Stimulated activated CD4-positive, alpha-beta T cell treated with anti-CD3 and anti-CD28 coated beads, Interleukin-12 subunit alpha, Interleukin-12 subunit beta, amount 100 ng/mL, for 48 hours (primary cell): ENCODE measurements around the gene PHAF1.
"Not testable (repeated sequence)": the region's sequence is repeated elsewhere in the genome, so short reads cannot be mapped to it uniquely, and the experiment has no call there.

Experiments
- DNase-seq, 3 donors: peaks; one replicate each; pipeline ENCODE4 v3.0.0-alpha.2; 2020; ENCODE audit warnings: low read depth in 2 of 3, low spot score in 1 of 3

PHAF1 gene

GRCh38 chr16:67104845-67105244 is 4.9 kb upstream of the PHAF1 start:
- DNase-seq: no peak

- DNase-seq: no peak
Observed at GRCh38 chr16:67105246-67105645, 4.5 kb upstream of the PHAF1 start.

GRCh38 chr16:67105881-67106280 is 3.9 kb upstream of the PHAF1 start:
- DNase-seq: no peak

GRCh38 chr16:67108489-67108888 is 1.3 kb upstream of the PHAF1 start:
- DNase-seq: no peak

- no peak for DNase-seq
Observed at GRCh38 chr16:67108931-67109406, 772 bp upstream of the PHAF1 start.

GRCh38 chr16:67111951-67112444 is 2.3 kb downstream of the PHAF1 start:
- DNase-seq: no peak

- no peak for DNase-seq
Observed at GRCh38 chr16:67112591-67113399, 3.1 kb downstream of the PHAF1 start.

GRCh38 chr16:67114793-67115192 is 5.1 kb downstream of the PHAF1 start:
- no peak for DNase-seq

GRCh38 chr16:67115639-67116038 is 5.9 kb downstream of the PHAF1 start:
- no peak for DNase-seq

GRCh38 chr16:67116388-67117311 is 6.9 kb downstream of the PHAF1 start:
- no peak for DNase-seq

GRCh38 chr16:67117716-67118115 is 8.0 kb downstream of the PHAF1 start:
- DNase-seq: no peak

- DNase-seq: no peak
Observed at GRCh38 chr16:67120025-67120424, 10.3 kb downstream of the PHAF1 start.

GRCh38 chr16:67122799-67123198 is 13.1 kb downstream of the PHAF1 start:
- DNase-seq: not testable (repeated sequence)

- no peak for DNase-seq
Observed at GRCh38 chr16:67128417-67128816, 18.7 kb downstream of the PHAF1 start.

GRCh38 chr16:67128887-67129286 is 19.1 kb downstream of the PHAF1 start:
- DNase-seq: no peak

GRCh38 chr16:67129422-67129821 is 19.7 kb downstream of the PHAF1 start:
- DNase-seq: no peak

GRCh38 chr16:67137605-67138004 is 27.9 kb downstream of the PHAF1 start:
- DNase-seq: no peak

GRCh38 chr16:67141391-67141790 is 31.6 kb downstream of the PHAF1 start:
- DNase-seq: no peak

- DNase-seq: no peak
Observed at GRCh38 chr16:67142342-67142741, 32.6 kb downstream of the PHAF1 start.

GRCh38 chr16:67144943-67145342 is 35.2 kb downstream of the PHAF1 start:
- DNase-seq: no peak

- DNase-seq: no peak
Observed at GRCh38 chr16:67145746-67146145, 36.0 kb downstream of the PHAF1 start.
